NCI-H2196 treated with DMSO at 0.1 percent for 48 hours (cell line): ENCODE measurements around the gene GIMD1.
"Not testable (repeated sequence)": the region's sequence is repeated elsewhere in the genome, so short reads cannot be mapped to it uniquely, and the experiment has no call there.

ENCODE experiments used
- DNase-seq: peaks from one replicate; lab custom pipeline; 2025; ENCODE audit not compliant: unreplicated experiment; lab: John Stamatoyannopoulos, UW

The GIMD1 gene

GRCh38 chr4:106351016-106351415 lies 17.6 kb downstream of the GIMD1 start:
- DNase-seq = no peak

- no peak for DNase-seq
These were observed 21.4 kb downstream of the GIMD1 start for GRCh38 chr4:106347167-106347566.

- no peak for DNase-seq
These were observed 24.0 kb downstream of the GIMD1 start for GRCh38 chr4:106344647-106344970.

- DNase-seq = no peak
These were observed 24.5 kb downstream of the GIMD1 start for GRCh38 chr4:106343865-106344646.

- DNase-seq = no peak
These were observed 27.8 kb downstream of the GIMD1 start for GRCh38 chr4:106340774-106341173.

- no peak for DNase-seq
These were observed 29.1 kb downstream of the GIMD1 start for GRCh38 chr4:106339431-106339830.

GRCh38 chr4:106338671-106339070 lies 29.9 kb downstream of the GIMD1 start:
- DNase-seq = no peak

- DNase-seq = no peak
These were observed 30.7 kb downstream of the GIMD1 start for GRCh38 chr4:106337916-106338315.

- DNase-seq = no peak
These were observed 32.0 kb downstream of the GIMD1 start for GRCh38 chr4:106336618-106337017.

GRCh38 chr4:106334741-106335470 lies 33.7 kb downstream of the GIMD1 start:
- no peak for DNase-seq

GRCh38 chr4:106333186-106333585 lies 35.4 kb downstream of the GIMD1 start:
- DNase-seq = no peak

GRCh38 chr4:106329041-106329618 lies 39.4 kb downstream of the GIMD1 start:
- DNase-seq = peak; percentile 1

GRCh38 chr4:106325800-106326199 lies 42.8 kb downstream of the GIMD1 start:
- no peak for DNase-seq

GRCh38 chr4:106323119-106323518 lies 45.5 kb downstream of the GIMD1 start:
- no peak for DNase-seq

GRCh38 chr4:106321814-106322213 lies 46.8 kb downstream of the GIMD1 start:
- not testable (repeated sequence) for DNase-seq

GRCh38 chr4:106321168-106321567 lies 47.4 kb downstream of the GIMD1 start:
- DNase-seq = not testable (repeated sequence)

GRCh38 chr4:106320235-106320634 lies 48.3 kb downstream of the GIMD1 start:
- DNase-seq = no peak

- no peak for DNase-seq
These were observed 50.1 kb downstream of the GIMD1 start for GRCh38 chr4:106318511-106318910.

- DNase-seq = no peak
These were observed 50.8 kb downstream of the GIMD1 start for GRCh38 chr4:106317815-106318214.

- no peak for DNase-seq
These were observed 51.7 kb downstream of the GIMD1 start for GRCh38 chr4:106316773-106317409.

- DNase-seq = peak; percentile 35
These were observed 52.4 kb downstream of the GIMD1 start, which contains the start of the genes AIMP1 and TBCK for GRCh38 chr4:106315968-106316772. Gene AIMP1 (plus strand): TSS chr4:106316550. CDS start chr4:106325010, 8,460 bp downstream. Gene TBCK (minus strand): TSS chr4:106316209. CDS start chr4:106308960, 7,249 bp downstream.
